Psoas muscle (tissue), 8 donors: ENCODE results near the gene EAPP. TPM values are rescaled to one million over a fixed set of nuclear protein-coding genes. Genes with fewer than 3 reads are reported as not detected.
"Not testable (repeated sequence)": the region's sequence is repeated elsewhere in the genome, so short reads cannot be mapped to it uniquely, and the experiment has no call there.

Experiments used
- ATAC-seq, 4 donors: fragments of 200-7000 bp; cut with Tn5 transposase; one replicate each; pipeline ENCODE4 v1.9.1; 2020; ENCODE audit warnings: moderate library complexity in 3 of 4, mild to moderate bottlenecking in 2 of 4
- DNase-seq, 2 donors: peaks; one replicate each; pipeline ENCODE4 v3.0.0-alpha.2; 2020
- H3K27ac ChIP-seq: fragments of 200-600 bp; one replicate; pipeline ENCODE4 v1.8.0; 2022
- H3K27me3 ChIP-seq, 3 donors: fragments of 200-600 bp in 1 of 3; one replicate each; pipeline versions ENCODE4 v1.6.1 to v1.8.0; 2013 to 2022; ENCODE audit warnings: low read length in 2 of 3, mild to moderate bottlenecking in 2 of 3, moderate library complexity in 1 of 3; ENCODE audit not compliant: insufficient read depth in 3 of 3
- H3K36me3 ChIP-seq, 2 donors: fragments of 200-600 bp in 1 of 2; one replicate each; pipeline versions ENCODE4 v1.6.1 to v1.8.0; 2013 to 2022; ENCODE audit warnings: low read depth in 1 of 2, mild to moderate bottlenecking in 1 of 2, moderate library complexity in 1 of 2; ENCODE audit not compliant: insufficient read depth in 1 of 2
- H3K4me1 ChIP-seq: fragments of 200-600 bp; one replicate; pipeline ENCODE4 v1.8.0; 2022
- H3K4me3 ChIP-seq: fragments of 200-600 bp; one replicate; pipeline ENCODE4 v1.8.0; 2022; ENCODE audit warnings: mild to moderate bottlenecking
- H3K9me3 ChIP-seq: fragments of 200-600 bp; one replicate; pipeline ENCODE4 v1.8.0; 2022
- CTCF ChIP-seq: fragments of 200-600 bp; IDR thresholded peaks from one replicate; pipeline ENCODE4 v1.8.0; 2022; ENCODE audit warnings: antibody characterized with exemption
- WGBS, 3 donors: extraction: QIAGEN DNeasy Blood & Tissue Kit; methylation state at CpG; one replicate each; pipeline versions ENCODE4 v1.1.6 to v1.1.7; 2013; 5-methylcytosine and 5-hydroxymethylcytosine counted together
- intact Hi-C, 2 donors: fragments of 100-400 bp; cut with DNase I; formaldehyde crosslinking; loops; one replicate each; pipeline versions ENCODE4 v1.11.0 to v1.14.2; 2022
- polyA plus RNA-seq, 3 donors: library from polyadenylated mRNA; stranded (reverse); fragments of 200-250 nt; gene quantifications; one replicate each; pipeline ENCODE4 v1.2.3, GENCODE V29; 2013
- total RNA-seq, 4 donors: library from RNA; stranded (reverse); fragmentation: NEBNext Ultra II Directional in 2 of 4; extraction: Animal tissue kit (Norgen Biotek cat#: 25700) in 2 of 4; gene quantifications; one replicate each; pipeline versions ENCODE4 v1.2.1 to v1.2.4, GENCODE V29; 2021 to 2023
- donor health status: healthy with polysubstance abuse.
- donor health status: DM: no; HTN: no; CAD: no; lungs with moderate emphysema.
- donor health status: Bipolar disorder and iron deficiency.
- donor health status: healthy.
- donor health status: DM: yes; HTN: yes; CAD: no.
- donor health status: DM: no; HTN: no; CAD: no.
- donor health status: DM: no; HTN: no; CAD: no.
- donor health status: DM: yes; HTN: yes; CAD: no.

Gene EAPP
- total and polyA plus RNA-seq, 7 donors: 16.5 to 30.1 (median 22.9) TPM

GRCh38 chr14:34522496-34522895 lies 17.0 kb downstream of the EAPP start:
- WGBS, 3 donors: 89 to 94% (median 90%) methylated on average over 2 of the region's 2 CpGs

GRCh38 chr14:34521071-34521470 lies 18.4 kb downstream of the EAPP start:
- ATAC-seq, H3K27me3 ChIP-seq: not testable (repeated sequence)
- peaks cover 16 to 98% of the 10 kb centered on the region in 2 donors for H3K36me3 ChIP-seq

More at GRCh38 chr14:34522496-34522895, 17.0 kb downstream of the EAPP start:
- intact Hi-C loops: no loop called here
- no peak overlapping the region for H3K27ac ChIP-seq
- TF ChIP-seq CTCF: no peak
- ATAC-seq (no peak), DNase-seq (no peak)
- no peaks in the 10 kb centered on the region for H3K9me3 ChIP-seq
- H3K36me3 ChIP-seq: peaks cover 18 to 100% of the 10 kb centered on the region in 2 donors
- no peak overlapping the region for H3K4me3 ChIP-seq
- H3K27me3 ChIP-seq: no peaks in the 10 kb centered on the region
- no peaks in the 10 kb centered on the region for H3K4me1 ChIP-seq

DNA sequence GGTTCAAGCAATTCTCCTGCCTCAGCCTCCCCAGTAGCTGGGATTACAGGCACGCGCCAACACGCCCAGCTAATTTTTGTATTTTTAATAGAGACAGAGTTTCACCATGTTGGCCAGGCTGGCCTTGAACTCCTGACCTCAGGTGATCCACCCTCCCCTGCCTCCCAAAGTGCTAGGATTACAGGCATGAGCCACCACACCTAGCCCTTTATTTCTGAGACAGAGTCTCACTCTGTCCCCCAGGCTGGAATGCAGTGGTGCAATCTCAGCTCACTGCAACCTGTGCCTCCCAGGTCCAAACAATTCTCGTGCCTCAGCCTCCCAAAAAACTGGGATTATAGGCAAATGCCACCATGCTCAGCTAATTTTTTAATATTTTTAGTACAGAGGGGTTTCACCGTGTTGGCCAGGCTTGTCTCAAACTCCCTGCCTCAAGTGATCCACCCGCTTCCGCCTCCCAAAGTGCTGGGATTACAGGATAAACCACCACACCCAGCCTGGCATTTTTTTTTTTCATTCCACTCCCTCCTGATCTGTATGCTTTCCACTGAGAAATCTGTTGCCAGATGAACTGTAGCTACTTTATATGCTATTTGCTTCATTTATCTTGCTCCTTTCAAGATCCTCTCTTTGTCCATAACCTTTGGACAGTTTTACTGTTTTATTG lies 19.1 kb downstream of the EAPP start:
- ATAC-seq, DNase-seq, intact Hi-C loops, H3K4me3 ChIP-seq, H3K9me3 ChIP-seq, H3K27ac ChIP-seq, H3K27me3 ChIP-seq, H3K4me1 ChIP-seq: not testable (repeated sequence)
- peaks cover 16 to 98% of the 10 kb centered on the region in 2 donors for H3K36me3 ChIP-seq
- WGBS, 3 donors: 95 to 97% (median 96%) methylated on average over 7 of the region's 7 CpGs

More at GRCh38 chr14:34521071-34521470, 18.4 kb downstream of the EAPP start:
- H3K4me1 ChIP-seq, intact Hi-C loops, DNase-seq, H3K9me3 ChIP-seq, H3K27ac ChIP-seq, H3K4me3 ChIP-seq: not testable (repeated sequence)
- 96 to 99% (median 98%) methylated on average over 6 of the region's 6 CpGs for WGBS, 3 donors

DNA sequence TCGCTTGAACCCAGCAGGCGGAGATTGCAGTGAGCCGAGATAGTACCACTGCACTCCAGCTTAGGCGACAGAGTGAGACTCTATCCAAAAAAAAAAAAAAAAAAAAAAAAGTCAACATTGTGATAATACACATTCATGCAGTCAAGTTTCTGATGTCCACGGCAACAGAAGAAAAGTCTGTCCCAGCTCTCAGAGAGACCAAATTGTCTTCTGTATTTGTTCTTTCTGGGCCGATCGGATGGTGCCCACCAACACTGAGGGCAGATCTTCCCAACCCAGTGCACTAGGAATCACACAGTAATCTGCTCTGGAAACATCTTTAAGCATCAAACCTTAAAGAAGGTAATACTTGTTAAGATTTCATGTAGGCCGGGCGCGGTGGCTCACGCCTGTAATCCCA lies 31.6 kb downstream of the EAPP start:
- ATAC-seq (no peak), DNase-seq (no peak)
- no peaks in the 10 kb centered on the region for H3K9me3 ChIP-seq
- intact Hi-C loops: no loop called here
- no peaks in the 10 kb centered on the region for H3K27me3 ChIP-seq
- WGBS, 3 donors: 93 to 95% (median 94%) methylated on average over 11 of the region's 11 CpGs
- no peak overlapping the region for H3K4me3 ChIP-seq
- H3K36me3 ChIP-seq: no peaks in the 10 kb centered on the region
- no peak for TF ChIP-seq CTCF
- no peak overlapping the region for H3K27ac ChIP-seq
- no peaks in the 10 kb centered on the region for H3K4me1 ChIP-seq

DNA sequence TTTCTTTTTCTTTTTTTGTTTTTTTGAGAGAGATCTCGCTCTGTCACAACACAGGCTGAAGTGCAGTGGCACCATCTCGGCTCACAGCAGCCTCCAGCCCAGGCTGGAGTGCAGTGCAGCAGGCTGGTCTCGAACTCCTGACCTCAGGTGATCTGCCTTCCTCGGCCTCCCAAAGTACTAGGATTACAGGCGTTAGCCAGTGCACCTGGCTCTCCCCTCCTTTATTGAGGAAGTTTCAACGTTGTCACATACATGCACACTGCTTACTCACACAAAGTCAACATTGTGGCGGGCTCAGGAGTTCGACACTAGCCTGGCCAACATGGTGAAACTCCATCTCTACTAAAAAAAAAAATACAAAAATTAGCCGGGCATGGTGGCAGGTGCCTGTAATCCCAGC lies 32.0 kb downstream of the EAPP start:
- no peaks in the 10 kb centered on the region for H3K9me3 ChIP-seq
- intact Hi-C loops: no loop called here
- no peak for TF ChIP-seq CTCF

DNA sequence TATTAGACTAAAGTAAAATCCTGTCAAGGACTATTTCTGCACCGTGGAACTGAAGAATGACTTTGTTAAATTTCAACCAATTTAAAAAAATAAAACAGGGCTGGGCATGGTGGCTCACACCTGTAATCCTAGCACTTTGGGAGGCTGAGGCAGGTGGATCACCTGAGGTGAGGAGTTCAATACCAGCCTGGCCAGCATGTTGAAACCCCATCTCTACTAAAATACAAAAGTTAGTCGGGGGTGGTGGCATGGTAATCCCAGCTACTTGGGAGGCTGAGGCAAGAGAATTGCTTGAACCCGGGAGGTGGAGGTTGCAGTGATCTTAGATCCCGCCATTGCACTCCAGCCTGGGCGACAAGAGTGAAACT lies 34.4 kb downstream of the EAPP start:
- H3K9me3 ChIP-seq, H3K4me3 ChIP-seq, intact Hi-C loops, DNase-seq, H3K27me3 ChIP-seq, ATAC-seq, H3K36me3 ChIP-seq, H3K27ac ChIP-seq, H3K4me1 ChIP-seq: not testable (repeated sequence)
- 81 to 96% (median 87%) methylated on average over 5 of the region's 5 CpGs for WGBS, 3 donors

More for the DNA sequence above, 32.0 kb downstream of the EAPP start:
- WGBS, 3 donors: 81 to 84% (median 84%) methylated on average over 9 of the region's 9 CpGs
- no peak for DNase-seq
- H3K27me3 ChIP-seq: no peaks in the 10 kb centered on the region
- H3K27ac ChIP-seq: no peak overlapping the region
- no peaks in the 10 kb centered on the region for H3K4me1 ChIP-seq
- H3K4me3 ChIP-seq: no peak overlapping the region
- no peak for ATAC-seq
- no peaks in the 10 kb centered on the region for H3K36me3 ChIP-seq

DNA sequence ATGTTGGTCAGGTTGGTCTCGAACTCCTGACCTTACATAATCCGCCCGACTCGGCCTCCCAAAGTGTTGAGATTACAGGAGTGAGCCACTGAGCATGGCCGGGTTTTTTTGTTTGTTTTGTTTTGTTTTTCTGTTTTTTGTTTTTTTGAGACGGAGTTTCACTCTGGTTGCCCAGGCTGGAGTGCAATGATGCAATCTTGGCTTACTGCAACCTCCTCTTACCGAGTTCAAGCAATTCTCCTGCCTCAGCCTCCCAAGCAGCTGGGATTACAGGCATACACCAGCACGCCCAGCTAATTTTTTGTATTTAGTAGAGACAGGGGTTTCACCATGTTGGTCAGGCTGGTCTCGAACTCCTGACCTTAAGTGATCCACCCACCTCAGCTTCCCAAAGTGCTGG lies 35.5 kb downstream of the EAPP start:
- 72 to 98% (median 81%) methylated on average over 9 of the region's 9 CpGs for WGBS, 3 donors
- intact Hi-C loops, ATAC-seq, H3K4me1 ChIP-seq, H3K27ac ChIP-seq, H3K27me3 ChIP-seq, H3K9me3 ChIP-seq, H3K36me3 ChIP-seq, DNase-seq, H3K4me3 ChIP-seq: not testable (repeated sequence)
